GM19397 (cell line): ENCODE measurements around the gene AGPAT2.

Source experiments
- ATAC-seq: cut with Tn5 transposase; IDR thresholded peaks from one replicate; pipeline ENCODE4 v1.9.1; 2021; ENCODE audit warnings: mild to moderate bottlenecking, moderate library complexity; ENCODE audit not compliant: unreplicated experiment

The AGPAT2 gene

DNA sequence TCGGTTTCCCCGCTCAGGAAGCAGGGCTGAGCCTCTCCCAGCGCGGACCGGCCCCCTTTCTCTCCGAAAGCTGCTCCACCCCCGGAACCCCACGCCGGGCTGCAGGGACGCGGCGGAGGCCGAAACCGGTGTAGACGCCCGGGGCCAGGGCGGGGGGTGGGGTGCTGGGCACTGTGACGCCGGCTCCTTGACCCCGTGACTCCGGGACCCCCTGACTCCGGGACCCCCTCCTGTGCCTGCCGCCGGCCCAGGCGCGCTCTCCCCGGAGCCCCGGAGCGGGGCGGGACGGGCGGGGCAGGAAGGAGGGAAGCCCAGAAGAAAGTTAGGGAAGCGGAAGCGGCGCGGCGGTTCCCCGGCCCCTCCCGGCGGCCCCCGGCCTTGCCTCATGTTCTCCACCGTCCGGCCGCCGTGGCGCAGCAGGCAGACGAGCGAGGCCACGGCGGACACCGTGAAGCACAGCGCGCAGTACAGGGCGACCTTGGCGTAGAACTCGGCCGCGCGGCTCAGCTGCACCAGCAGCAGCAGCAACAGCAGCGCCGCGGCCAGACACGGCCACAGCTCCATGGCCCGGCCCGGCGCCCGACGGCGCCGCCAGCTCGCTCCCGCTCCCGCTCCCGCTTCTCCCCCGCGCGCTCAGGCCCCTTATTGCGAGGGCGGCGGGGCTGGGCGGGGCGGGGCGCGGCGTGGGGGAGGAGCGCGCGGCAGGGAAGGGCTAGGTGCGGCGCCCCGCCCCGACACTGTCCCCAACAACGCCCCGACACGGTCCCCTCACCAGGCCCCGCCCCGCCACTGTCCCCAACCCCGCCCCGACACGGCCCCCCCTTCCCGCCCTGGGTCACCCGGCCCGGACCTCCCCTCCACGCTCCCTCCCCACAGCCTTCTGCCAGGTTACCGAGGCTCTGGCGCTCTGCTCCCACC, at the start of gene AGPAT2:
TSS of gene AGPAT2 (minus strand) at position 664 of the 918 bp plus-strand sequence. CDS start at position 564, 100 bp downstream.
- peak; percentile 60 for ATAC-seq

DNA sequence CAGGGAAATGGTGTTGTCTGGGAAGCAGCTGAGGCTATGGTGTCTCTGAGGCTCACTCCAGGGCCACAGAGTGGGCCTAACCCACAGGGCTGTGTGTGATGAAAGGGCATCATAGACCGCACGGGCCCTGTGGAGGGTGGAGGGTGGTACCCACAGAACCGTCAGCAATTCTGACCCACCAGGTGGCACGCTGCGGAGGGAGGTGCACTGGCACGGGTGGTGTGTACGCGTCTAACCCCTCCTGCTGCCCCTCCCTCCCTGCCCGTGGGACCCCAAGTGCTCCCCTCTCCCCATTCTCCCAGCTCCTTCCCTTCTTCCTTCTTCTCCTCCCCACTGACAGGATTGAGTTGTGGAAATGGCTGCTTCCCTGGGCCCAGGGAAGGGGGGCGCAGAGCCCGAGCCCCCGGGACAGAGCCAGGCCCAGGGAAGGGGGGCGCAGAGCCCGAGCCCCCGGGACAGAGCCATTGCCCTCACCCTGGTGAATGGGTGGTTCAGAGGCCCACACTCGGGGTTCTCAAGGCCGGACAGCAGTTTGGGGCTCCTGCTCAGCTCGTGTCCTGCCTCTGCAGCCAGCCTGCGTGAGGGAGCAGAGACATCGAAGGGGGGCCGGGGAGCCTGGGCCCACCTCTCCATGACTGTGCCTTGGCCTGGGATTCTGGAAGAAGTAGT, 48.7 kb upstream of the AGPAT2 start:
- no peak for ATAC-seq

DNA sequence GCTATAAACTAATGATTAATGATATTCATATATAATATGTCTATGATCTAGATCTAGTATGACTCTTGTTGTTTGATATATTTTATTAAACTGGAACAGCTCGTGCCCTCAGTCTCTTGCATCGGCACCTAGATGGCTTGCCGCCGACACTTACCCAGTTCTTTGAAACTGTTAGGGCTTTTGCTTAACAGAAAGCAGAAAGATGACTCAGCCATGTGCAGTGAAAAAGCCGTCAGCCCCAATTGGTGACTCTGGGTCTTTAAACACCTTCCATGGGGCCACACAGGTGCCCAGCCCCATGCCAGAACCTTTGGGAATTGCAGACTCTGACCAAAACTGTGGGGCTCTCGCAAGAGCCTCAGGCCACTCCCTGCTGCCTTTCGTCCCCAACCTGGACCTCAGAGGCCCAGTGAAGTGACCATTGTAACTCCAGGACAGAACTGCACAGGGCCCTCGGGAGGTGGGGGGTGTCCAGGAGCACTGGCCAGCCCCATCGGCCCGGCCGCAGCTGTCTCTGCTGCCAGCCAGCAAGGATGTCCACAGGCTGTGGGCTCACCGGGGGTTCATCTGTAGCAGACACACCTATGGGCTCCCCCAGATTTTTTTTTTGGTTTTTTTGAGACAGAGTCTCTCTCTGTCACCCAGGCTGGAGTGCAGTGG, 47.7 kb upstream of the AGPAT2 start:
- no peak for ATAC-seq

DNA sequence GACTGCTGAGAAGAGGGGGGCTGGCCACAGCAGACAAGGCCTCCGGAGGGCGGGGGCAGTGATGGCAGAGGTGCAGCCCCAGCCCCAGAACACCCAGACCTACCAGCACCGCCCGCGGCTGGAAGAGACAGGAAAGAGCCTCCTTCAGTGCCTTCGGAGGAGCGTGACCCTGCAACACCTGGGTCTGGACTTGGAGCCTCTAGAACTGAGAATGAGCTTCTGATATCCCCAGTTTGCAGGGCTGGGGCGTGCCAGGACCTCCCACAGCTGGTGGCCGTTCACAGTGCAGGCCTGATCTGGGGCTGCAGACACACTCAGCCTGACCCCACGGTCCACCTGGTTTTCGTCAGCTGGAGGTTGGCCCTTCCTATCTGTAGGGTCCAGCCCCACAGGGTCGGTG, 46.4 kb upstream of the AGPAT2 start:
- no peak for ATAC-seq

GRCh38 chr9:136732444-136733178, 45.4 kb upstream of the AGPAT2 start:
- no peak for ATAC-seq

- ATAC-seq = no peak
Measured at GRCh38 chr9:136729926-136730325, 42.7 kb upstream of the AGPAT2 start.

GRCh38 chr9:136729144-136729543, 41.9 kb upstream of the AGPAT2 start:
- no peak for ATAC-seq

DNA sequence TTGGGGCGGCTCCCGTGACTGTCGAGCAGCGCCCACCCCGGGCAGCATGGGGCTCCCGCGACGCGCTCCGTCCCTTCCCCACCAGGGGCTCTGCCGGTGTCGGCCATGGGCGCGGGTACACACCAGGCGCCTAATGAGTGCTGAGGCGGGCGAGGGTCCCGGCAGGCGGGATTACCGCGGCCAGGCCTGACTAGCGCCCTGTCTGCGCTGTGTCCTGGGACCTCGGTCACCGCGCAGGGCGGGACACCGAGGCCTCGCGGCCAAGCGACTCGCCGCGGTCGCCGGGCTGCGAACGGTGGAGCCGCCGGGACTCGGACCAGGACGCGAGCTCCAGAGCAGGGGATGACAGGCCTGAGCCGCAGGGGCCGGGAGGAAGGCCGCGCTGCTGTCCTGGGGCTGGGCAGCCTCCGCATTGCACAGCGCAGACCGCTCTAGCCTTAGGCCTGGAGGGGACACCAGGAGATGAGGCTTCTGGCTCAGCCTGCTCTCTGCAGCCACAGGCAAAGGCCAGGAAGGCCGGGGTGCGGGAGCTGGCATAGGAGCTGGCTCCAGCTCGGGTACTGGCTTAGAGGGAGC, 41.4 kb upstream of the AGPAT2 start:
- ATAC-seq = peak; percentile 30

GRCh38 chr9:136728080-136728547, 40.9 kb upstream of the AGPAT2 start:
- peak; percentile 70 for ATAC-seq

- no peak for ATAC-seq
Measured at GRCh38 chr9:136726631-136727191, 39.5 kb upstream of the AGPAT2 start.

DNA sequence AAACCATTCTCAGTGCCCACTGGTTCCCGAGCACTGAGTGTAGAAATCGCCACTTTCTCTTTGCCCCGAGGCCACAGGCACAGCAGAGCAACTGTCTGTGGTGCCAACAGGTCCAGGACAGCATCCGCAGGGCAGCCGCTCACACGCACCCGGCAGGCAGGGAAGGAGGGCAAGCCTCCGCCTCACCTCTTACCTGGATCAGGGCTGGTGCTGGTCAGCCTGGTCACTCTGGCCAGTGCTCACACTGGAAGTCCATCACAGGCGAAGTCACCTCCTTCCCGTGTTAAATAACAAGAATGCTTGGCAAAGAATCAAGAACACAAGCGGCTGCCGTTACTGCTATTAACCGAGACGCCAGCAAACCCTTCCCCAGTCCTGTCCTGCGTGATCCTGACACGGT, 38.9 kb upstream of the AGPAT2 start:
- ATAC-seq = no peak

GRCh38 chr9:136725612-136726011, 38.4 kb upstream of the AGPAT2 start:
- no peak for ATAC-seq

GRCh38 chr9:136724772-136725171, 37.5 kb upstream of the AGPAT2 start:
- no peak for ATAC-seq

DNA sequence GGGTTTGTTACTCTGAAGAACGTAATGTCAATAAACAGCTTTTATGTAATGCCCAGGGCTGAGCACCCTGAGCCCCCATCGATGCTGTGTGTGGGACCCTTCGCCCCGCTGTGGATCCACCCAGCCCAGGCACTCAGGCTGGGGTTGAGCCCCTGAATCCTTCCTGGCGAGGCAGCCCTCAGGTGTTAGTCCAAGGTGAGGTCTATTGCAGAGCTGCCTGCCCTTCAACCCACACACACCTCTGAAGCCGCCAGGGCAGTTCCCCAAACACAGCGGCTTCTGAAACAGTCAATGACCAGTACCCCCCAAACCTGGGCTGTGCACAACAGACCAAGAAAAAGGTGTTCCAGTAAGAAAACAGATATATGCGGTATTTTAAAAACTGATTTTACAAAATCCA, 36.7 kb upstream of the AGPAT2 start:
- ATAC-seq = no peak

GRCh38 chr9:136723362-136723976, 36.2 kb upstream of the AGPAT2 start:
- no peak for ATAC-seq

- no peak for ATAC-seq
Measured at GRCh38 chr9:136722969-136723356, 35.7 kb upstream of the AGPAT2 start.

DNA sequence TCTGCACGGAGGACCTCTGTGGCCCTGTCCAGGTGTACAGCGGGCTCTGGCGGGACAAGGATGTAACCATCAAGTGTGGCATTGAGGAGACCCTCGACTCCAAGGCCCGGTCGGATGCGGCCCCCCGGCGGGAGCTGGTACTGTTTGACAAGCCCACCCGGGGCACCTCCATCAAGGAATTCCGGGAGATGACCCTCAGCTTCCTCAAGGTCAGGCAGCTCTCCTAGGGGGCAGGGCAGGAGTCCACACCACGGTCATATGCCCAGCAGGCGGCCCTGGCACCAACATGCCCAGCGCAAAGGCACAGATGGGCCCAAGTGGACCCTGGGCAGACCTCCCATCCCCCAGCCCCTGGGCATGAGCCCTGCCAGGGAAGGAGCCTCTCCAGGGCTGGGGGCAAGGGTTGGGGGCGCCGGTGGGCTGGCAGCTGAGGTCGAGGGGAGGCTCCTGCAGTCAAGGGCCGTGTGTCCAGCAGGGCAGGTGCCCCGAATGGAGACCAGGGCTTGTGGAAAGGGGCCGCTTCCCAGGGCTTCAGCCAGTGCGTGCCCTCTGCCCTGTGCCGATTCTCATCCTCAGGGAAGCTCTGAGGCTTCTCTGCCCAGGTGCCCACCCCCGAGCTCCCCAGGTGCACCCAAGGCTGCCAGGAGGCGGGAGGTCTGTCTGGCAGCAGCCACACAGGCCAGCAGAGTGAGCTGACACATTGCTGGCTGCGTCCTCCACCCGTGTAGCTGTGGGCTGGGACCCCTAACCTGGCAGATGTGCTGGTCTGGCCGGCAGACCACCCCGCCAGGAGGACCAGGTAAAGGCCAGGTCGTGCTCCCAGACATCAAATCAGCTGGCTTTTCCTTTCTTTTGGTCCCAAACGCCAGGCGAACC, 35.1 kb upstream of the AGPAT2 start:
- no peak for ATAC-seq

- no peak for ATAC-seq
Measured at GRCh38 chr9:136721339-136722092, 34.3 kb upstream of the AGPAT2 start.
